HG03342 (cell line): ENCODE results near the gene LPCAT1.

Experiments used
- ATAC-seq: cut with Tn5 transposase; IDR thresholded peaks from one replicate; pipeline ENCODE4 v1.9.1; 2021; ENCODE audit warnings: mild to moderate bottlenecking, moderate library complexity; ENCODE audit not compliant: unreplicated experiment

The LPCAT1 gene

DNA sequence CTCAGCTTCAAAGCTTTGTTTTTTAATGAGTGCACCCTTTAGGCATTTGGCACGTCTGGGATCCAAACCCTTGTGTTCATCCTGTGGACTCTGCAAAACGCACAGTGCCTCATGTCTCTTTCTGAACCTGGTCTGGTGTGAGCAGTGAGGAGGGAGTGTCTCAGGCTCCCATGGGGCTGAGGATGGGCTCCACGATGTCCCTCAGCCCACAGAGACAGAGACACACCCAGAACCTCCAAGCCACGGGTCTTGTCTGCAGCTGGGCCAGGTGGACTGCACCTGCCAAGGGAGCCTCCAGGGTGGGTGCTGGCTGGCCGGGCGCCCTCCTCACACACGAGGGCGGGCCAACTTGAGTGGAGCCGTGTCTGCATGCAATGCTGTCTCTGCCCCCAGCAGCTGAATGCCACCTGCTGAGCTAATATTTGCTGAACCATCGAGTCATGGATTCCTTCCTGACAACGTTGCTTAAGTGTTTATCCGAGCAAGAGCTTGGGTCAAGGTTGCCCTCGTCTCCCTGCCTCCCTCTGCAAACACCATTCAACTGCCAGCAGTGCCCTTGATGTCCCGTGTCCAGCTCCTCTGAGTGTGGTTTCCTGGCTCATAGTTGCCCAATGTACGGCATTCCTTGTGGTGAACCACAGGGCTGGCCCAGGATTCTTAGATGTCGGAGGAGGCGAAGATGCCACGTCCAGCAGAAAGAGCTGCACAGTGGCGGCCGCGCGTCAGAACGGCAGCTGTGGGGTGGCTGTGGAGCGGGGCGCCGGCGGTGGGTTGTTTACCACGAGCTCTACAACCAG is 31.4 kb upstream of the LPCAT1 start:
- ATAC-seq = no peak

DNA sequence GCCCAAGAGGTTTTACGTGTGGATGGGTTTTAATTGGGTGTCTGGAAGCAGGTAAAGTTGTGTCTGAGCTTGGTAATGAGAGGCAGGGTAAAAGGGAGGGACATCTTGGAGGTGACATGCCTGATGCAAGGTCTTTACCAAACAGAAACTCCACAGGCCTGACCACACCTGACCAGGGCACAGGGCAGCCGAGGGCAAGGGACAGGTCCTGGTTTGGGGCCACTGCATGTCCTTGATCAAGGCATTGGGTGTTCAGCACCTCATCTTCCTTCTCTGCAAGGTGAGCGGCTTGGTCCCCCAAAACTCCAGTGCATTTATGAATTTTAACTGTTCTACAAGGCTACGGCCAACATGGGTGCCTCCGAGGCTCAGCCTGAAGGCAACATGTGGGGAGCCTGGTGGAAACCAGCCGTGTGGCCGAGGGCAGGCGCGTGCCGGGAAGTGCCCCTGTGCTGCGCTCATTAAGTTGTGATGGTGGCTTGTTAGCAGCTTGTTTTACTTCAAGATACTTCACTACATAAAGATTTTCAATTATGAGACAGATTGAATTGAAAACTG is 30.7 kb upstream of the LPCAT1 start:
- ATAC-seq = no peak

DNA sequence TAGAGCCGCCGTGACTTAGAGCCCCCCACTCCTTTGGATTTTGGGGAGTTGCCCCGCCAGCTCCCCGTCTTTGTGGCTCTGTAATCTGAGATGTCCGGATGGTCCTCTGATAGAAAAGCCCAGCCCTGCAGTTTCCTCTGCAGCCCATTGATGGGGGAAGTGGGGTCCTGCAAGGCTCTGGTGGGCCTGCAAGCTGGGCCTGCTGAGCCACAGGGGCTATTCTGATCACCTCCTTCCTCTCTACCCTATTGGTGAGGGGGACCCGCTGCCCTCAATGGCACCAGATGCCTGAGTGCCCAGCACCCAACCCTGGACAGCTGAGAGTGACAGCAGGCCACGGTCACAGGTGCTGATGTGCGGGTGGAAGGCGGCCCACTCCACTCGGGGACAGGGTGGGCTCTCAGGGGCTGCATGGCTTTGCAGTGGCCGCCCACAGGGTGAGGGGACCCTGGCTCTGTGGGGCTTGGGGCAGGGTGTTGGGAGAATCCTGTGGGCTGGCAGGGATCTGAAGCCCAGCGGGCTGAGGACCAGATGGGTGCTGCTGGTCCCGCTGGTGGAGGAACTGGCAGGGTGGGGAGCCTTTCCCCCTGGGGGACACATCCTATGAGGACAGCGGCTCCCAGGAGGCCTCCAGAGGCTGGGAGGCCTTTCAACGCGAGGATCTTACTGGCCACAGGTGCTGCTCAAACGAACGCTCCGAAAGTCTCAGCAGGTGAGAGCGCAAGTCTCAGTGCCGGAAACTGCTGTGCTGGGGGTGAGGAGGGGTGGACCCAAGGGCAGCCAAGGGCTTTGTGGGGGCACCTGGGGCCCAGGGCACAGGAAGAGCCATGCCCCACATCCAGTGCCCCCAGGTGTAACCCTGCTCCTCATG is 30.0 kb upstream of the LPCAT1 start:
- no peak for ATAC-seq

DNA sequence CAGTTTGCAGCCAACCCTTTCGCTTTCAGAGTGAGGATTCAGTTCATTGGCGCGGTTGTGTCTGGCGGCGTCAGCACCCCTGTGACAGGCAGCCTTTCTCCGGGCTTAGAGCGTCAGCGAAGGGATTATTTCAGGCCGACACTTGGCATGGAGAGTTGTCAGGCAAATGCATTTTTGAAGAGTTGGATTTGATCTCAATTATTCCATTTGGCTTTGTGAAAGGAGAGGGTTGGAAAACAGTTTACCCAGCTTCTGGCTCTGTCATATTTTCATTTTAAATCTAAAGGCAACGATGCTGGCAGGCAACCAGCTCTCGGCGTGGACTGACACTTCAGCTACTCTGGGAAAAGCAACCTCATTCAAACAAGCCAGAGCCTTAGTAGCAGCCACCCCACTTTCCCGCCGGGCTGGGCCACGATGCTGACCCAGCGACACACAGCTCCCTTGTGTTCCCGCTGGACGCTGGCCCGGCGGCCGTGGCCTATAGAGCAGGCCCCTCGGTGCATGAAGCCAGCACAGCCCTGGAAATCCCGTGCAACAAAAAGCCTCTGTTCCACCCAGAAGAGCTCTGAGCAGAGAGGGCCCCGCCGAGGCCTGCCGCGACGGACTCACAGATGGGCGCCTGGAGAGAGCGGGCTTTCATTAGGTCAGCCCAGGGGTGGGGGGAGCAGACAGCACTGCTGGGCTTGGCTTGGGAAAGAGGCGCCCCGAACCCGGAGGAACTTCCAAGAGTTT is 28.9 kb upstream of the LPCAT1 start:
- ATAC-seq = no peak

DNA sequence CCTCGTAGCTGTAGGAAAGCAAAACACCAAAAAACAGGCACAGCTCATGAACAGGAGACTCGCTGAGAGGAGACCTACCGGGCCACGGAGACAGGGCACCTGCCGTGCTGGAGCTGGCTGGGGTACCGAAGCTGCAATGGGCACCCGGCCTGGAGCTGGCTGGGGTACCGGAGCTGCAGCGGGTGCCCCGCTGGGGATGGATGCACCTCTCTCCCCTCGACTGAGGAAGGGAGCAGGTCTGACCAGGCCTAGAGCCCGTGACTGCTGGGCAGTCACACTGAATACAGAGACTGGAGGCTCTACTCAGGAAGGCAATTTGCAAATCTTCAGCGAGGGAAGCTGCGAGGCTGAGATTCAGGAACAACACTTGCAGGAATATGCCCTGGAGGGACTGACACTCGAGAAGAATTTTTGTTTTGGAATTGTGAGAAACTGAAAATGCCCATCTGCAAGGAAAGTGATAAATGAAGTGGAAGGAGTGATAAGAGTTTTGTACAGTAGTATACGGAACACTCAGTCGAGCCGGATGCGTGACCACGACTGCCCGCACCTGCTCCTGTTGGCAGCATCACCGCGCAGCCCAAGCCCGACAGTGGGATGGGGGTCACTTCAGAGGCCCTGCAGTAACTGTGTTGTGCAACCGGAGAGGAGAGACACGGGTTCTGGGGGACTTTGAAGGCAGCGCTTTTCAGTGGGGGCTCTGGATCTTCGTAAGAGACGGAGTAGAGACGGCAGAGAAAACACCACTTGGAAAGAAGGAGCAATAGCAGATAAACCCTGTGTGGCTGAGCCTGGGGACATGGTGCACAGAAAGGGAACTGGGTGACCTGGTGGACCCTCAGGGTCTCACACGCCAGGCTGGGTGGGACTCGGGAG is 27.9 kb upstream of the LPCAT1 start:
- no peak for ATAC-seq

DNA sequence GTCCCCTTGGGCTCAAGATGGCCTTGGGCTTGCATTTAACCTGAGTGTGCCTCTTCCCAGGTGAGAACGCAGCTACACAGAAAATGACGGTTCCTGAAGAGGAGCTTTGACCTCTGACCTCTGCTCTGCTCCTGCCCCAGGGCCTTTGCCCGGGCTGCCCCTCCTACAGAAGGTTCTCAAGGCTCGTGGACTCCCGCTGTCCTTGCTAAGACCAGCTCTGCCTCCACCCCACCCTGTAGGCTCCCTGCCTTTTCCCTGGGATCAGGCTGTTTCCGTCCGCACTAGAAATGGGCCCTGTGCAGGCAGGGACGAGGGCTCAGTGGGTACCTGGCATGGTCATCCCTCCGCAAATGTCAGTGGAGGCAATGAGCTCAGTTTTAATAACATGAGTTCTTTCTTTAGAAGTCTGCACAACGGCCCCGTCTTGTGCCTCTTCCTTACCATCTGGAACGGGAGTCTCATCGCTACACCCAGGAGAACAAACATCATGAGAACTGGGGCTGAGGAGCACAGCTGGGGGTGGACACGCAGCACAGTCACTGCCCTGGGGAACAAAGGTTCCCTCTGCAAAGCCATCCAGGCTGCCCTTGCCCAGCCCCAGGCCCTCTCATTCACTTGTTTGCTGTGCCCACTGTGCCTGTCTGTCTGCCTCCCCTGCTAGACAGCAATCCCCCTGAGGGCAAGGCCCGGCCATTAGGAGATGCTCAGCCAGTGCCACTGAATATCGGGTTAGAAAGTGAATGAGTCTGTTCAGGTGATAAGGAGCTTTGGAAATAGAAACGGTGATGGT is 26.7 kb upstream of the LPCAT1 start:
- ATAC-seq = no peak

DNA sequence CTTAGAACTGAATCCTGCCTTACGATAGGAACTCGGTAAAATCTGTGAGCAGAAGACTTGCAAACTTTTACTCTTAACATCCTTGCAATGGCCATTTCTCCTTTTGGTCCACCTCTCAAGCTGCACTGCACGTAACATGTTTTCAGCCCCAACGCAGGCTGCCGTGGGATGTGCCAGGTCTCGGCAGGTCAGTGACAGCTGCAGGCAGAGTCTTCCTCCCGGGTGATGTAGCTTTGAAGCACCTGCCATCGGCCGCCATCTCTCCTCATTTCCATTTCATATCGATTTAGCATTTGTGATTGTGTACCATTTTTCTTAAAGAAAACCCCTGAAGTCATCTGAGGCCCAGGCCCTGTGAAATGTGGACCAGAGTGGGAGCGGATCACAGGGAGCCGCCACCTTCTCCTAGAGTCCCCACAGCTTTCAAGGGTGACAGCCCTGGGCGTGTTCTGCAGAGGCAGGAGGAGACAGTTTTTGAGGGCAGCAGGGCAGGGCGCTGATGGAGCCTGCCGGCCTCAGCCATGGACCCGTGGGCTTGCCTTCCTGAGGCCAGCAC is 25.8 kb upstream of the LPCAT1 start:
- no peak for ATAC-seq

DNA sequence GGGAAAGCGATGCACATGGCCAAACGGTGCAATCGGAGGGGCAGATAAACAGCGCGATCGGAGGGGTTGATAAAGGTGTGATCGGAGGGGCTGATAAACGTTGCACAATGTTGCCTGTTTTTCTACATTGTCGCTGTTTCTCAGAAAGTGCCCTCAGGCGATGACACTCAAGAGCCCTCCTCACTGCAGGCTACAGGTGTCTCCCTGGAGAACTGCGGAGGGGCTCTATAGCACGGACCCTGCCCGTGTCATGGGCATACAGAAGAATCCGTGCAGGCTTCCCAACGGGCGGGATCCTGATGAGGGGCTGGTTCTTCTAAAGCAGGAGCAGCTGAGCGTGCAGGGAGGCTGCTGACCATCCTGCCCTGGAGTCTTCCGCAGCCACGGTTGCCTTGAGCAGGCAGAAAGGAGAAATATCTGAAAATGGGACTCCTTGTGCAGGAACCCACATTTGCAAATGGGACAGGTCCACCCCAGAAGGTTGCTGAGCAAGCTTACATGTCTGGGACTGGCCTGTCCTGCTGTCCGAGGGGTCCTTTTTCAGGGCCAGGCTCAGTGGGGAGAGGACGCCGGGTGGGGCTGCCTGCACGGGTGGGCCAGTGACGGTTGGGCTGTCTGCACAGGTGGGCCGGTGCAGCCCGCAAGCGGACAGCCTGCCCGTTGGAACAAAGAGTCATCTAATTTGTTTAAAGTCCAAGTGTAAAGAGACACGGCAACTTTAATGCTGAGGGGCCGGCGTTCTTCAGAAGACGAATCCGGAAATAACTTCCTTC is 25.1 kb upstream of the LPCAT1 start:
- ATAC-seq = no peak

DNA sequence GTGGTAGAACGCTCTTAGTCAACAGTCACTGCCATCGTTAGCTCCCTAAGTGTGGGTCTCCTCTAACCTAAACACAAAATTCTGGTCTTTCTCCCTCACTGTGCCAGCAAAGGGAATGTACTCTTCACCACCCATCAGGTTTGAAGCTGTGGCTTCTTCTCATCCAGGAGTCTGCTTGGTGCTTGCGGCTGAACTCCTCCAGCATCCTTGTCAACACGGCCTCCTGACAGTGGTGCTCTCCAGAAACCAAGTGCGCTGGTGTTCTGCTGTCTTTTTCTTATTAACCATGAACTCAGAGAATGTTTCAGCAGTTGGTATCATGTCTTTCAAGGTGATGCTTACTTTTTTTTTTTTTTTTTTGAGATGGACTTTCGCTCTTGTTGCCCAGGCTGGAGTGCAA is 23.9 kb upstream of the LPCAT1 start:
- no peak for ATAC-seq

DNA sequence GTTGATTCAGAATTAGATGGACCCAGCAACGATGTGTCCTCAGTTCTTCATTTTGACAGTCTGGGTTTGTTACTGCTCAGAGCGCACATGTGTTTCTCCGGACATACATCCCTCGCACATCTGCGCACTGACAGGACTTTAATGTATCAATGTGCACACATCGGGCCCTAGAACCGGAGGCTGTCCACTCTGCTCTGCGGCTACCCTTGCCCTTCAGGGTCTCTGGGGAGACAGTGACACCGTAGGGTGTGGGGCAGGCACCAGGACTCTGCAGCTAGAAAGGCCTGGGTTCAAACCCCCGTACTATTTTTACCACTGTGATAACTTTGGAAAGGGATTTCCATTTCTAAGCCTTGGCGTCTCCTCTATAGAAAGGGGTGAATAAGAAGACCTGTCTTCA is 23.5 kb upstream of the LPCAT1 start:
- no peak for ATAC-seq

DNA sequence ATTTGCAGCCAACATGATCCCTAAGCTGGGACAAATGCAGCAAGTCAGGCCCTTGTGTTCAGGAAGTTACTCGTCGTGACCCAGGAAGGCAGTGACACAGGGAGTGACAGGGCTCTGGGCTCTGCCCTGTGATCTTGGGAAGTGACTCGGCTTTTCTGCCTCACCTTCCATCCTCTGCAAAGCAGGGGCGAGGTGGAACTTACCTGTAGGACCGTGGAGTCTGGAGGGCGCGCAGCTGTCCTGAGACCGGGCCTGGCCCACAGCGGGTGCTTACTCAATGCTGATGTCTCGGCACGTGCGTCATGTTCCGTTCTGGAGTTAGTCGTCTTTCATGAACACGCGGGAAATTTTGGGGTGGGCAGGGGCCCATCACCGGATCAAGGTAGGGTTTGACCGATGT is 22.8 kb upstream of the LPCAT1 start:
- no peak for ATAC-seq

DNA sequence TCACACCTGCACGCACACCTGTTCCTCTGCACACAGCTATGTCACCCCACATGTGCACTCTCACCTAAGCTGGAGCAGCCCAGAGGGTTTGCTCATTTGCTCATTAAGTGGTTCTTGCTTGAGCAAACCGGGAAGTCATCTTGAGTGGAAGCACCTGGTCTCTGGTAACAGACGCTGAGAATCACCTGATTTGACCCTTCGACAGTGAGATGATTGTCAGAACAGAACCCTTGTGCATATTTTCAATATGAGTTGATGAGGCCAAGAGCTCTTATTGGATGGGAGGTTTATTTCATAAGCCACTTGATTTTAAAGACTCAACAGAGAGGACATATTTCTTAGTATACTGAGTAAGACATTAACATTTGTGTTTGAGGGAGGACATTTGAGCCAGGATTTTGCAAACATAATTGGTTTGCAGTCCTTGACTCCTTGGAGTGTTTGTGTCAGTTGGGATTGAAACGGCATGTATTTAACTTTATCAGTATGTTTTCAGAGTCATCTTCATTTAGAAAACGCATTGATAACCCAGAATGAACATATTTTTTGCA is 22.1 kb upstream of the LPCAT1 start:
- ATAC-seq = no peak

DNA sequence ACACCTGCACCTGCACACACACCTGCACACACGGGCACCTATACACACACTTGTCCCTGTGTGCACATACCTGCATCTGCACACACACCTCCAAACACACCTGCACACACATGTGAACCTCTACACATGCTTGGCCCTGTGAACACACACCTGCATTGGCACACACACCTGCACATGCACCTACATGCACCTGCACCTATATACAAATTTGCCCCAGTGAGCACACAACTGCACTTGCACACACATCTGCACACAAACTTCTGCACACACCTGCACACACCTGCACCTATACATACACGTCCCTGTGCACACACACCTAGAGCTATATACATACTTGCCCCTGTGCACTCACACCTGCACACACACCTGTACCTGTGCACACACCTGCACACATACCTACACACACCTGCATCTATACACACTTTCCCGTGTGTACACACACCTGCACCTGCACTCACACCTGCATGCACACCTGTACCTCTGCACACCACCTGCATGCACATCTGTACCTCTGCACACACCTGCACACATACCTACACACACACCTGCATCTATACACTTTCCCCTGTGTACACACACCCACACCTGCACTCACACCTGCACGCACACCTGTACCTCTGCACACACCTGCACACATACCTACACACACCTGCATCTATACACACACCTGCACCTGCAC is 21.5 kb upstream of the LPCAT1 start:
- no peak for ATAC-seq

DNA sequence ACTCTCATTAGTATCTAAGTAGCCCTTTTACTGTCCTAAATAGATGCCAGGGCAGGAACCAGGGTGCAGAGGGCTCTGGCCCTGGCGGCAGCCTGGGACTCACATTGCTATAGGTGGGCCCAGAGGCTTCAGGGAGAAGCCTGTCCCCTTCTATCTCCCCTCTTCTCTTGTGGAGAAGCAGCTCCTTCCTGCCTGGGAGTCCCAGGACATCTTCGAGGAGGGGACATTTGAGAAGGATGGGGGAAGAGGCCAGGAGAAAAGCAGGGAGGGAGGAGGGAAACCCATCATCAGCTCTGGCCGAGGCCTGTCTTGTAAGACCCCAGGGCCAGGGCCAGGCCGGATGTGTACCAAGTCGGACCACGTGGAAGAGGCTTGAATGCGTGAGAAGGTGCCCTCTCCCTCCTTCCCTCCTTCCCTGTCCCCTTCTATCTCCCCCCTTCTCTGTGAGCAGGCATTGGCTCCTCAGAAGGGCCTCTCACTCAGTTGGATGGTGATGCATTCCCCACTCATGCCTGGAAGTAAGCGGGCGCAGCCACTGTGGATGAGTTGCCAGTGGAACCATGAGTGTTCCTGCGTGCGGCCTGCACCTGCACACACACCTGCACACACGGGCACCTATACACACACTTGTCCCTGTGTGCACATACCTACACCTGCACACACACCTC is 20.7 kb upstream of the LPCAT1 start:
- ATAC-seq = no peak

DNA sequence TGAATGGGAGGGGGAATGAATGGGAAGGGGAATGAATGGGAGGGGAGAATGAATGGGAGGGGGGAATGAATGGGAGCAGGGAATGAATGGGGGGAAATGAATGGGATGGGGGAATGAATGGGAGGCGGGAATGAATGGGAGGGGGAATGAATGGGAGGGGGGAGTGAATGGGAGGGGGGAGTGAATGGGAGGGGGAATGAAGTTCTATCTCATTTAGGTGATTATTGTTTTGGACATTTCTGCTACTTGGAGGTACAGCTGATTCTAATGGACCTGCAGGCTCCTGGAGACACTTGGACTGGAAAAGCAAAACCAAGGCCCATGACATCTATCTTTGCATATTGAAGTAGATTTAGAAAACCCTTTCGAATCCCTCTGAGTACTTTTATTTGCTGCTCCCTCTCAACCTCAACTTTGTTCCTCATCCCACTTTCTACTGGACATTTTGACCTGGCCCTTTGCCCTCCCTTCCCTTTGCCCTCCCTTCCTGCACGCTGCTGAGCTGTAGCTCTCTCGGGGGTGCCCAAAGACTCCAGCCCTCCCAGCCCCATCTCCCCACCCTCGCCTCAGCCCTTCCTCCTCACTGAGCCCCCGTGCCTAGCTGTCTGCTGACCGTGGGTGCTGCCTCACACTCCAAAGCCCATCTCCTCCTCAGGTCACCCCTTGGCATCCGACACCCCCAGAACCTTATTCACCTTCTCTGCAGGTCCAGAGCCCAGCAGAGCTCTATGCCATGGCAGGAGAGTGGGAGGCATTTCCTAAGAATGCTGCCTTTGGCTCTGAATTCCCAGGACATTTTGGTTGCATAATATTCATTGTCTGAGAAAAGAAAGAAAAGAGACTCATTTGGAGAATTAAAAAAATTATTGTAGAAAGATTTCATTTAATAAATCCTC is 19.9 kb upstream of the LPCAT1 start:
- no peak for ATAC-seq

DNA sequence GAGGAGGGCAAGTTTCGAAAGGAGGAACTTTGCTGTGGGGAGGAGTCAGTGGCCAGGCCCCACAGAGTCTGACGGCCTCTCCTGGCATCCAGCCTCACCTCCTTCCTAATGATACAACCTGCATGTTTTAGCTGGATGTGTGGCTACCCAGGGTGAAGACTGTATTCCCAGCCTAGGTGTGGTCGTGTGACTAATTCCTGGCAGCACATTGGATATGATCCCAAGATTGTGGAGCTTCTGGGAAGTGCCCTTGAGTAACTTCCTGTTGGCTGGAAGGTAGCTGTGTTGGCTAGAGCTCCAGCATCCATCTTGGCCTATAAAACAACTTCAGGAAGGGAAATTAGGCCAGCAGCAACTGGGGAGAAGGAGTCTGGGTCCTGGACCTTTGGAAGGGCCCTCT is 19.0 kb upstream of the LPCAT1 start:
- ATAC-seq = no peak
